Renal cortical epithelial cell (primary cell): ENCODE data around the gene APBB2. TPM values are rescaled to one million over a fixed set of nuclear protein-coding genes. Genes with fewer than 3 reads are reported as not detected.

ENCODE experiments used
- DNase-seq: peaks from one replicate; pipeline ENCODE4 v3.0.0-alpha.2; 2011; ENCODE audit warnings: low read depth
- total RNA-seq: library from RNA; depleted of rRNA; stranded (reverse); fragments of >200 nt; gene quantifications from 2 replicates; pipeline ENCODE4 v1.2.3, GENCODE V29; 2014

The APBB2 gene
- total RNA-seq, 1 donor from 2014 or later: 144 TPM

DNA sequence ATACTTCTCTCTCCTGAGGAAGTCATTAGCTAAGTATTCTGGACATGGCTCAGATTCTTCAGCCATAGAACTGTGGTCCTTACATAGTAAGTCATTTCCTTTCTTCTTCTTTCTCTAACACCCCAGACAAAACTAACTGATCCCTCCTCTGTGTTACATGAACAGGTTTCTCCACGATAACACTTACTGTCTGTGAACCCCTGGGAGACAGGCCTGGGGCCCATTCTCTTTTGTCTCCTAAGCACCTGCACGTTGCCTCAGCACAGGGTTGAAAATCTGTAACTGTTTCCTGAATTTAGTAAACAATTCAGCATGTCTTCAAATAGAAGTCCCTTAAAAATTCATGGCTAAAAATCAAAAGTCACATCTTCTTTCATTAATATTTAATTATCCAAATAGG, 24.7 kb downstream of the APBB2 start:
- no peak for DNase-seq

DNA sequence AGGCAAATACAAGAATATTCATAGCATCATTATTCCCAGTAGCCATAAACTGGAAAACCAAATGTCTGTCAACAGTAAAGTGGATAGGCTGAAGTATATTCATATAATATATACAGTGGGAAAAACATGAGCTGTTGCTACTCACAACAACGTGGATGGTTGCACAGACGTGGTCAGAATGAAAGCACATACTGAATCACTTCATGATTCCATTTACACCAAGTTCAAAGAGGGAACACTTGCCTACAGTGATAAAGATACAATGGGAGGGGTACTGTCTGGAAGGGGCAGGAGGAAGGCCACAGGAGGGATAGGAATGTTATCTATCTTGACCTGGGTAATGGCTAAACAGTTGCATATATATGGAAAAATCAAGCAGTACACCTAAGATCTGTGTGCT, 25.3 kb downstream of the APBB2 start:
- peak; percentile 64 for DNase-seq

DNA sequence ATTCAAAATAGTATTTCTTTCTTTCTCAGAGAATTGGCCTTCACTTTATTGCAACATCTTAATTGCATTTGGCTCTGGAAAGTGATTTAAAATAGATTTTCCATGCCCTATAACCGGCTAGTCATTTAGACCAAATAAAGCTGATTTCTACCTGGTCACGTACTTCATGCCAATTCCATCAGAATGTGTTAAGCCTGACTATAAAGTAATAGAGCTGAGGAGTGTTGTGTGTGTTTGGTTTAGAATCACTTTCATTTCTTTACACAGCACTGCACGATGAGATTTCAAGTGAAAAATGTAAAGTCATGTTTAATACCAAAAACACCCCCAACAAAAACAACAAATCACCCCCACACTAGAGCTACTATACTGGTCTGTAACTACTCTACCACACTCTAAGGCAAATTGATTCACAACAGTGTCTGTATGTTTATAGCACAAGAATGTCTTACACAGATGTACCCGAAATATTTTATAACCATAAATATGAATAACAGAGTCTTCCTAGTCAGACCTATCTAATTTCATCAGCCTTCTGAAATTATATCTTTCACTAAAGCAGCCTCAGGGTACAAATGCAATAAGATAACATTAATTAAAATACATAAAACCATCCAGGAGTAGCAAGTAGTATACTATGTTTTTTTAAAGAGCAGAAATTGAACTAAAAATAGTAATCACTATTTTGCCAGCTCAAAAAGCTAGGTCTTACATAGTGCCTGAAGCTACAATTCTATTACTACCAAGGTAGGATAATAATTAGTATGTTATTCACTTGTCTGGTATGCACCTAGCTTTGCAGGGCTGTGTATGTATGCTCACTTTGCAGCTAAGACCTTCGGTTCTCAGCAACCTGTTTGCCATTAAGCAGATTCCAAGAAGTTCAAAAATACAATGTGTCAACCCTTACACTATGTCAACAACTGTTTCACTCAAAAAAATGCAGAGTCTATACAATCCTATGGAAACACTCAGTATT, 28.4 kb downstream of the APBB2 start:
- peak; percentile 98 for DNase-seq

DNA sequence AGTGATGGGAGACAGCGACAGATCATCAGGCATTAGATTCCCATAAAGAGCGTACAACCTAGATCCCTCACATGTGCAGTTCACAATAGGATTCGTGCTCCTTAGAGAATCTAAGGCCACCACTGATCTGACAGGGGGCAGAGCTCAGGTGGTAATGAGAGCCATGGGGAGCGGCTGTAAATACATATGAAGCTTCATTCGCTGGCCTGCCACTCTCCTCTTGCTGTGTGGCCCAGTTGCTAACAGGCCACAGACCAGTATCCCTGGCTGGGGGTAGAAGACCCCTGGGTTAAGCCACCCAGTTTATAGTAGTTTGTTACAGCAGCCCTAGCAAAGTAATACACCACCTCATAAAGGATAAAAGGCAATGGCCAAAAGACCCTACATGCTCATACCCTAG, 30.3 kb downstream of the APBB2 start:
- DNase-seq: no peak

GRCh38 chr4:41183021-41183553, 31.3 kb downstream of the APBB2 start:
- DNase-seq: no peak

- no peak for DNase-seq
Observed at GRCh38 chr4:41181037-41181436, 33.3 kb downstream of the APBB2 start.

DNA sequence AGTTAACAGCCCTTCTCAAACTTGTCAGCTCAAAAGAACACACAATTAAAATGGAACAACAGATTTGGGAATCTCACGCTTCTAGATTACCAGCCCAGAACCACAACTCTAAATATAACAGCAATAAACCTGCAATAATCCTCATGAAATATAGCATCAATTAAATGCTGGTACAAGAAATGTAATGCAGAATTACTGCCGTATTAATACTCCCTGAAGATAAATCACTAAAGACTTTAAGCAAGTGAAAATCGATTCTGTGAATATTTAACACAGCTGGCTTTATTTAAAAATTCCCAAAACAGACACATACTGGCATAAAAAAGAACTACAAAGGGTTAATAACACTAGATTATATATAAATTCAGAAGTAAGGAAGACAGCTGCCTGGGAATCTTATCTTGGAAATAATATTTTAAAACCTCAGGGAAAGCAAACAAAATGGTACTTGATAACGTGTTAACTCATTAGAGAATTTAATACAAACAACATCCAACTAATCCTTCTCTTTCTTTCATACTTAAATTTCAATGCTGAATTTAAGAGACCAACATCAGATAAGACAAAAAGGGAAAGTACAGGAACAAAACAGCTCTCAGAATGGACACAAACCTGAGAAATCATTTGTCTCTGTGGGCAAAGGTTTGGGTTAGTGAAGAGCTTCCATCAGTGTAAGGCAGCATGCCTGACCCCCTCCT, 34.7 kb downstream of the APBB2 start:
- no peak for DNase-seq

DNA sequence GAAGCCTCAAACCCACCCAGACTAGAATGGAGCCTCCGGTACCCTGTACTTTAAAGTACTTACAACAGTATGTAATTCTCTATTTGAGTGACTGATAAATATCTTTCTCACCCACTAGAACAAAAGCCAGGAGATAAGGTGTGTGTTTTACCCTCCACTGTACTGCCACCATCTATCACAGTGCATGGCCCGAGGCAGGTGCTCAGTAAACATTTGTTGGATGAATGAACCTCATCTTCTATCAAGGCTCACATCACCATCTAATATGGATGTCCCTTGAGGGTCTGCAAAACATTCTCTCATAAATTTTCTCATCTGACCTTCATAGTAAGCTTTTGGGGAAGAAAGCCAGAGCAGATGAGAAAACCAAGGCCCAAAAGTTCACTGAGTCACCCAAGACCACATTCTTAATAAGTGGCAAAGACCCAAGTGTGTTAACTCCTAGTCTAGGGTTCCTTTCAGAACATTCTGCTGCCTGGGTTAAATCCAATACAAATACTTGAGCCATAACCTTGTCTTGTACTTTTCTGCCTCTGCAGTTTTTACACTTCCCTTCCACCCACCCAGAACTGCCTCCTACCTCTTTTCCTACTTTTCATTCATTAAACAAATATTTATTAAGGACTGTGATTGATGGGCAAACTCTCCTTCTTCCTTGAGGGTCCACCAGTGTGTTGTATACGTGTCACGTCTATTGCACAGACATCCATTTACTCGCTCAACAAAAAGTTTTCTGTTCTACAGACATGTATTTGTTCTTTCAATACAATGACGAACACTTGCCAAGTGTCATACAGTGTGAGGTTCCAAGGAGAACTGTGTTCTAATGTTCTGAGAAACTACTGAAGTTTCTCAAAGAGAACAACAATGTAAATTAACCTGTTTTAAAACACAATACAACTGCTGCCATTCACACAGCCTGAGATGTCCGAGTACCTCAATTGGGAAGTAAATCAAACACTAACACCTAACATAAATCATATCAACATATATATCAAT, 35.7 kb downstream of the APBB2 start:
- DNase-seq: peak; percentile 83

- peak; percentile 83 for DNase-seq
Observed at GRCh38 chr4:41177016-41177415, 37.3 kb downstream of the APBB2 start.

GRCh38 chr4:41176340-41176739, 38.0 kb downstream of the APBB2 start:
- no peak for DNase-seq

GRCh38 chr4:41175794-41176193, 38.5 kb downstream of the APBB2 start:
- no peak for DNase-seq

DNA sequence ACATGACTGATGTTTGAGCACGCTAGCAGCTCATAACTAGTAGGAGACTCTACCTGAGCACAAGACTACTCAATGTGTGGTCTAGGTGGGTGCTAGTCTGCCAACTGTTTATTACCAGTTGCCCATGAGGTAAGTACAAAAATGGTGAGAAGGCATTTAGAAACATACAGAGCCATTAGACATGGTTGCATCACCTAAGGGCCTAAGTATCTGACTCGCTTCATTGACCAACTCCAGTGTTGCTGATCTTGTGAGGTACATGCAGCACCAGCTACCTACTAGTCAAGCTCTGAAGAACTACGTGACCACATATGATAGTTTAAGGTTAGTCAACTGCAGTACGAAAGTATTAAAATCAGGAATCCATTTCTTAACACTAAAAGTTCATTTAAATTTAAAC, 39.9 kb downstream of the APBB2 start:
- peak; percentile 75 for DNase-seq

DNA sequence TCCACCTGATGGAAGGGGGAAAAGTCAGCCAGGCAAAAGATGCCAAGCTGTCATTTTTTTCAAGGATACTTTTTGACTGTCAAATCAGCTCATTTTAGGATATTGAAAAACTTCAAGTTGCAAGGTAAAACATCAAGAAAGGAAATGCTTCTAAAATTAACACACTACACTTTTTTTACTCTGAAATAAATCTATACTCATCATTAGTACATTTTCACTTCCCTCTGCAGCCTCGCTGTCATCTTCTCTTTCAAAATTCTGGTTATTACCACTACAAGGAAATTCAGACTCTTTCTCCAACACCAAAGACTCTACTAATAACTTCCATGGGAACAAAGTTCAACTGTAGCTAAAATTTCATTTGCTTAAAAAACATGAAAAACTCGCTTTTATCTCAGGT, 41.6 kb downstream of the APBB2 start:
- no peak for DNase-seq

GRCh38 chr4:41169256-41169800, 45.0 kb downstream of the APBB2 start:
- no peak for DNase-seq

- DNase-seq: no peak
Observed at GRCh38 chr4:41167191-41167590, 47.2 kb downstream of the APBB2 start.

DNA sequence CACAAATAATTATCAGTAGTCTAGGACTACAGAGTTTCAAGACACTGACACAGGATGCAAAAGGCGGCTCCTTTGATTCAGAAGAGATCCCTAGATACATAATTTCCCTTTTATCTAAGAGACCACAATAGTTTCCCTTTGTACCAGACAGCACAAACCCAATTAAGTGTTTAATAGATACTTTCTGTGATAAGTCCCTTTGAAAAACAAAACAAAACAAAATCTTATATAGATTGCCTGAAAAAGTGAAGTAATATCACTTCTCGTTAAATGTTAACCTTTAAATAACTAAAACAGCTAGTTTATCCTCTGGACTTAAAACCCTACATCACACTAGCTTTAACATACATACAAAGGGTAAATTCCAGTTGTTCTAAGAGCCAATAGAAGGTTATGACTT, 49.9 kb downstream of the APBB2 start:
- no peak for DNase-seq

DNA sequence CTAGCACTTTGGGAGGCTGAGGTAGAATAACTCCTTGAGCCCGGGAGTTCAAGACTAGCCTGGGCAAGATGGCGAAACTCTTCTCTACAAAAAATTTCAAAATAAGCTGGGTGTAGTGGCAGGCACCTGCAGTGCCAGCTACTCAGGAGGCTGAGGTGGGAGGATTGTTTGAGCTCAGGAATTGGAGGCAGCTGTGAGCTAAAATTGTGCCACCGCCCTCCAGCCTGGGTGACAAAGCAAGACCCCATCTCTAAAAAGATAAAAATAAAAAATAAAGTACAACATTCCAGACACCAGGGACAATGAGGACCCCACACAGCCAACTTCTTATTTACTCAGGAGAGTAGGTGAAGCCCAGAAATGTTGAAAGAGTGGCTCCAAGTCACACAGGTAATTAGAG, 53.0 kb downstream of the APBB2 start:
- no peak for DNase-seq

DNA sequence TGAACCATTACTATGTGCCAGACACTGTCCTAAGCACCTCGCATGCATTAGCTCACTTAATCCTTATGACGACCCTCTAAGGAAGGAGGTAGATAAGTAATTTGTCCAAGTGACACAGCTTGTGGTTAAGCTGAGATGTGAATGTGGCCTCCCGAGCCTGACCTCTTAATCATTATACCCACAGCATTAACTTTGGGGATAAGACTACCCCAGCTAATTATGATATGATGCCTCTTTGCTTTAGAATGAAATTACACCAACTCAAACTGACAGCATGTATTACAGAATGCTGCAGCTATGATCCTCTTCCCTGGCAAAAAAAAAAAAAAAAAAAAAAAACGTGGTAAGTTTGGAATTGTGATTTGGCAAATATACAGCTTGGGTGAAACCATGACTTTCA, 53.5 kb downstream of the APBB2 start:
- DNase-seq: peak; percentile 49

- peak; percentile 94 for DNase-seq
Observed at GRCh38 chr4:41160012-41160789, 54.1 kb downstream of the APBB2 start.

- DNase-seq: no peak
Observed at GRCh38 chr4:41158756-41159155, 55.6 kb downstream of the APBB2 start.
